ENCODE measurements around the gene AMPD2. TPM values are rescaled to one million over a fixed set of nuclear protein-coding genes. Genes with fewer than 3 reads are reported as not detected.

Gene AMPD2
- total RNA-seq, 2 experiments from 2014 or later: 170 to 191 TPM

DNA sequence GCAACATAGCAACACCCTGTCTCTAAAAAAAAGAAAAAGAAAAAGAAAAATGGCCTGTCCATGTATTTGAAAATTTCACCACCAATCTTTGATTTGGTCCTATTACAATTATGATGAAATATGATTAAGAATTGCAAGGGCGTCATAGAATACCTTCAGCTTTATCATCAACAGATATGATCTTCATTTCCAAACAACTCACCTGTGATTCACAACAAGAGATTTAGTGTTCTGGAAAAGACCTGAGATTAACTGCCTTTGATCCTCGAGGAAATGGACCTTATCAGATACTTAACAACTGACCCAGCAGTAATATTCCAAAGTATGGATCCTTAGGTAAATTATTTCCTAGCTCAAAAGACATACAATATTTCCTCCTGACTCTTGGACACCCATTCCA, 32.8 kb downstream of the AMPD2 start:
- Mint-ChIP-seq H3K4me3 (no peak overlapping the region), H3K27me3 (no peaks in the 10 kb centered on the region), H3K27ac (no peak overlapping the region), H3K9me3 (no peaks in the 10 kb centered on the region), H3K4me1 (ENCODE audit: low read depth) (peaks cover 30% of the 10 kb centered on the region), H3K36me3 (ENCODE audit: low read depth) (peaks cover 10% of the 10 kb centered on the region)
- ATAC-seq (ENCODE audit: poor library complexity) (no peak), DNase-seq (no peak)
- intact Hi-C loops (cut with DNase I, micrococcal nuclease): no loop called here
- no peak overlapping the region for H3K4me3 ChIP-seq (ENCODE audit: low read length)
- H3K27ac ChIP-seq (ENCODE audit: low read depth in 1 of 2, low read length in 2 of 2): no peak overlapping the region
- H3K9me3 ChIP-seq (ENCODE audit: control insufficient read depth in 1 of 2, insufficient read depth in 1 of 2, low read length in 2 of 2): no peaks in the 10 kb centered on the region
- H3K4me1 ChIP-seq (ENCODE audit: insufficient read depth, low read length): peaks cover 16% of the 10 kb centered on the region
- H3K36me3 ChIP-seq (ENCODE audit: insufficient read depth, low read length): no peaks in the 10 kb centered on the region
- H3K27me3 ChIP-seq (ENCODE audit: control insufficient read depth in 1 of 2, insufficient read depth in 2 of 2, low read length in 2 of 2): no peaks in the 10 kb centered on the region
- TF ChIP-seq, protein P1, sequence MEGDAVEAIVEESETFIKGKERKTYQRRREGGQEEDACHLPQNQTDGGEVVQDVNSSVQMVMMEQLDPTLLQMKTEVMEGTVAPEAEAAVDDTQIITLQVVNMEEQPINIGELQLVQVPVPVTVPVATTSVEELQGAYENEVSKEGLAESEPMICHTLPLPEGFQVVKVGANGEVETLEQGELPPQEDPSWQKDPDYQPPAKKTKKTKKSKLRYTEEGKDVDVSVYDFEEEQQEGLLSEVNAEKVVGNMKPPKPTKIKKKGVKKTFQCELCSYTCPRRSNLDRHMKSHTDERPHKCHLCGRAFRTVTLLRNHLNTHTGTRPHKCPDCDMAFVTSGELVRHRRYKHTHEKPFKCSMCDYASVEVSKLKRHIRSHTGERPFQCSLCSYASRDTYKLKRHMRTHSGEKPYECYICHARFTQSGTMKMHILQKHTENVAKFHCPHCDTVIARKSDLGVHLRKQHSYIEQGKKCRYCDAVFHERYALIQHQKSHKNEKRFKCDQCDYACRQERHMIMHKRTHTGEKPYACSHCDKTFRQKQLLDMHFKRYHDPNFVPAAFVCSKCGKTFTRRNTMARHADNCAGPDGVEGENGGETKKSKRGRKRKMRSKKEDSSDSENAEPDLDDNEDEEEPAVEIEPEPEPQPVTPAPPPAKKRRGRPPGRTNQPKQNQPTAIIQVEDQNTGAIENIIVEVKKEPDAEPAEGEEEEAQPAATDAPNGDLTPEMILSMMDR (IDR thresholded peaks at IDR 0.05): no peak
- POLR2A ChIA-PET: interaction anchor here (1.1 kb wide), 1 partner anchor 104 kb away, joined by 3 read pairs; the partner anchor contains the start of gene GNAI3
- CTCF ChIA-PET: interaction anchor here (1.2 to 5.4 kb wide), 3 partner anchors 12 to 125 kb away, joined by 3 to 38 read pairs (median 3); no protein-coding TSS in a partner anchor

DNA sequence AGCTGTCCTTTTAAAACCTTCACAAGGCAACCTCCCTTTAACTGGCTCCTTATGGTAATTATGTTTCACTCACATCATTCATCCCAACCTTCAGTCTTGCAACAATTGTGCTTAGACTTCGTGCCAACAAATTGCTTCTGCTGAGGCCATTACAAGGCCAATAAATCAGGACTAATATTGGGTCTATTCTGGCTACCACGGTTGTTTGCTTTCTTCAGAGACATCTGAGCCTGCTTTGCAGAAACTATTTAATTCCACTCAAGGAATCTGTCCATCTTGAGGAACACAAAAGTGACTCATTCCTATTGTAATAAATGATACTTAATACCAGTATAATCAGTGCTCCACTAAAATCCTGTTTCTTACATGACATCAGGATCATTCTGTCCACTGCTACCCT, 33.7 kb downstream of the AMPD2 start:
- DNase-seq (no peak), ATAC-seq (ENCODE audit: poor library complexity) (no peak)
- CTCF ChIA-PET: interaction anchor here (1.3 to 5.4 kb wide), 2 partner anchors 13 to 124 kb away, joined by 3 to 38 read pairs; no protein-coding TSS in a partner anchor
- TF ChIP-seq, protein P1 (IDR thresholded peaks at IDR 0.05): no peak
- H3K36me3 Mint-ChIP-seq (ENCODE audit: low read depth): peaks cover 13% of the 10 kb centered on the region
- Histone ChIP-seq H3K9me3 (ENCODE audit: control insufficient read depth in 1 of 2, insufficient read depth in 1 of 2, low read length in 2 of 2) (no peaks in the 10 kb centered on the region), H3K4me3 (ENCODE audit: low read length) (no peak overlapping the region), H3K4me1 (ENCODE audit: insufficient read depth, low read length) (peaks cover 16% of the 10 kb centered on the region), H3K27ac (ENCODE audit: low read depth in 1 of 2, low read length in 2 of 2) (no peak overlapping the region), H3K36me3 (ENCODE audit: insufficient read depth, low read length) (no peaks in the 10 kb centered on the region), H3K27me3 (ENCODE audit: control insufficient read depth in 1 of 2, insufficient read depth in 2 of 2, low read length in 2 of 2) (no peaks in the 10 kb centered on the region)
- intact Hi-C loops (cut with DNase I, micrococcal nuclease): no loop called here
- H3K27ac Mint-ChIP-seq: no peak overlapping the region
- H3K4me3 Mint-ChIP-seq: peak overlapping the region; percentile 6
- no peaks in the 10 kb centered on the region for H3K9me3 Mint-ChIP-seq
- H3K27me3 Mint-ChIP-seq: no peaks in the 10 kb centered on the region
- H3K4me1 Mint-ChIP-seq (ENCODE audit: low read depth): peaks cover 37% of the 10 kb centered on the region
- POLR2A ChIA-PET: interaction anchor here (1.1 kb wide), 1 partner anchor 105 kb away, joined by 3 read pairs; the partner anchor contains the start of gene GNAI3

DNA sequence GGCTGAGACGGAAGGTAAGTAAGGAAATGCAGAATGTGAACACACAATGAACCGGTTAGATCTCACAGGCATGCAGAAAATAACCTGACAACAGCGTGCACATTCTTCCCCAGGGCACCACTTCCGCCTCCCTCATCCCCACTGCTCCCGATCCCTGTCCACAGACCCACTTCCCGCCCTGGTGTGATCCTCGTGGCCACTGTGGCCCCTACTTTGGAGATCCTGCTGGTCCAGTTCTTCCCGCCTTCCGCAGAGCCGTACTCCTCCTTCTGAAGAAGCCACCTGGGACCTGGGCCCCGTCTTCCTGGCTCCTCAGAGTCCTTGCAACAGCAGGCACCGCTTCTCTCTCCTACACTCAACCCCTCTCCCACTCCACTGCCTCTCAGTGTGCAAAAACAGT, 34.9 kb downstream of the AMPD2 start:
- Mint-ChIP-seq H3K4me3 (peak overlapping the region; percentile 98), H3K27me3 (no peaks in the 10 kb centered on the region), H3K36me3 (ENCODE audit: low read depth) (peaks cover 25% of the 10 kb centered on the region), H3K4me1 (ENCODE audit: low read depth) (peaks cover 41% of the 10 kb centered on the region), H3K27ac (peak overlapping the region; percentile 87), H3K9me3 (no peaks in the 10 kb centered on the region)
- Histone ChIP-seq H3K27ac (ENCODE audit: low read depth in 1 of 2, low read length in 2 of 2) (no peak overlapping the region), H3K9me3 (ENCODE audit: control insufficient read depth in 1 of 2, insufficient read depth in 1 of 2, low read length in 2 of 2) (no peaks in the 10 kb centered on the region), H3K4me1 (ENCODE audit: insufficient read depth, low read length) (peaks cover 16% of the 10 kb centered on the region), H3K36me3 (ENCODE audit: insufficient read depth, low read length) (no peaks in the 10 kb centered on the region), H3K27me3 (ENCODE audit: control insufficient read depth in 1 of 2, insufficient read depth in 2 of 2, low read length in 2 of 2) (no peaks in the 10 kb centered on the region), H3K4me3 (ENCODE audit: low read length) (no peak overlapping the region)
- DNase-seq (no peak), ATAC-seq (ENCODE audit: poor library complexity) (no peak)
- TF ChIP-seq, protein P1 (IDR thresholded peaks at IDR 0.05): no peak
- POLR2A ChIA-PET: interaction anchor here (2.3 to 2.7 kb wide), 2 partner anchors 14 to 330 kb away, joined by 5 to 9 read pairs; partner anchors contain the start of gene AHCYL1
- intact Hi-C loops (cut with DNase I, micrococcal nuclease): no loop called here
- CTCF ChIA-PET: interaction anchor here (1.4 kb wide), 1 partner anchor 14 kb away, joined by 5 read pairs; no protein-coding TSS in a partner anchor
